ENCODE results near the gene KXD1.

DNA sequence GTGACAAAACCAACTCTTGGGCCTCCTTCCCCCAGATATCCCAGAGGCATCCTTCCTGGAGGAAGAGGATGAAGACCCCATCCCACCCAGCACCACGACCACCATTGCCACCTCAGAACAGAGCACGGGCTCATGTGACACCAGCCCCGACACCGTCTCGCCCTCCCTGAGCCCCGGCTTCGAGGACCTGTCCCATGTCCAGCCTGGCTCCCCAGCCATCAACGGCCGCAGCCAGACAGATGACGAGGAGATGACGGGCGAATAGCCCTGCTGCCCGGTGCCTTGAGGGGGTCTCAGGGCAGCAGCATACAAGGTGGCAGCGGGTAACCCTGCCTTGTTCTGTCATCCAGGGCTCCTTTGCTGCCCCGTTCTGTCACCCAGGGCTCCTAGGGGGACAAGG is 10.7 kb downstream of the KXD1 start:
- TF ChIP-seq, protein P1, sequence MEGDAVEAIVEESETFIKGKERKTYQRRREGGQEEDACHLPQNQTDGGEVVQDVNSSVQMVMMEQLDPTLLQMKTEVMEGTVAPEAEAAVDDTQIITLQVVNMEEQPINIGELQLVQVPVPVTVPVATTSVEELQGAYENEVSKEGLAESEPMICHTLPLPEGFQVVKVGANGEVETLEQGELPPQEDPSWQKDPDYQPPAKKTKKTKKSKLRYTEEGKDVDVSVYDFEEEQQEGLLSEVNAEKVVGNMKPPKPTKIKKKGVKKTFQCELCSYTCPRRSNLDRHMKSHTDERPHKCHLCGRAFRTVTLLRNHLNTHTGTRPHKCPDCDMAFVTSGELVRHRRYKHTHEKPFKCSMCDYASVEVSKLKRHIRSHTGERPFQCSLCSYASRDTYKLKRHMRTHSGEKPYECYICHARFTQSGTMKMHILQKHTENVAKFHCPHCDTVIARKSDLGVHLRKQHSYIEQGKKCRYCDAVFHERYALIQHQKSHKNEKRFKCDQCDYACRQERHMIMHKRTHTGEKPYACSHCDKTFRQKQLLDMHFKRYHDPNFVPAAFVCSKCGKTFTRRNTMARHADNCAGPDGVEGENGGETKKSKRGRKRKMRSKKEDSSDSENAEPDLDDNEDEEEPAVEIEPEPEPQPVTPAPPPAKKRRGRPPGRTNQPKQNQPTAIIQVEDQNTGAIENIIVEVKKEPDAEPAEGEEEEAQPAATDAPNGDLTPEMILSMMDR (IDR thresholded peaks at IDR 0.05; ENCODE audit: insufficient read depth, low read length, poor library complexity, severe bottlenecking): no peak
- TF ChIP-seq EZH2phosphoT487 (conservative IDR thresholded peaks at IDR 0.05; ENCODE audit: low read length): no peak

Data from SU-DHL-6 (cell line).